Measurements from ENCODE around the gene ANGEL1. TPM values are rescaled to one million over a fixed set of nuclear protein-coding genes. Genes with fewer than 3 reads are reported as not detected.

ANGEL1 gene
- total RNA-seq, 2 donors from 2014 or later = 12.4 to 14.4 TPM

DNA sequence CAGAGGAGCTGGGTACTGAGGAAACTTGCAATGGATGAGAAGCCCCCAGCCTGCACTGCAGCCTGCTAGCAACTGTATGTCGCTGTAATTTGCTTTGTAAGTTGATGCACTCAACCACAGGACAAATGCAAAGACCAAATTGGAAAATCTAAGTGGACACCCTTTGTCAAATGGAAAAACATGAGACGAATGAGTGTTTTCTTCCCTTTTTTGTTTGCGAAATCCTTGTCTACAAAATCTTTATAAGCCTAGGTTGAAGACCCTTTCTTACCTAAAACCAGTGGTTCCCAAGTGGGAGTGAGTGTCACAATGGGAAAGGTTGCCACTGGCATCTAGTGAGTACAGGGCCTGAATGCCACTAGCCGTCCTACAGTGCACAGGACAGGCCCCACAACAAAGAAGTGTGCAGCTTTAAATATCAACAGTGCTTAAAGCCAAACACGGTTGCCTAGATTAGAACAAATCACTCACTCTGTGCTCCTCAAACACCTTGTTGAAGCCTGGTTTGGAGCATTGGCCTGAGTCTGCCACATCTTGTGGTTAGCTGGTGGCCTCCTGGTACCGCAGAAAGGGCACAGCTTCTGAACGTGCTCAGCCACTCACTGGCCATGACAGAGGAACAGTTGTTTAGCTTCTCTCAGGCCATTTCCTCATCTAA lies 59.0 kb downstream of the ANGEL1 start:
- intact Hi-C loops (cut with DNase I) = no loop called here
- no peak for DNase-seq (ENCODE audit: low spot score)

DNA sequence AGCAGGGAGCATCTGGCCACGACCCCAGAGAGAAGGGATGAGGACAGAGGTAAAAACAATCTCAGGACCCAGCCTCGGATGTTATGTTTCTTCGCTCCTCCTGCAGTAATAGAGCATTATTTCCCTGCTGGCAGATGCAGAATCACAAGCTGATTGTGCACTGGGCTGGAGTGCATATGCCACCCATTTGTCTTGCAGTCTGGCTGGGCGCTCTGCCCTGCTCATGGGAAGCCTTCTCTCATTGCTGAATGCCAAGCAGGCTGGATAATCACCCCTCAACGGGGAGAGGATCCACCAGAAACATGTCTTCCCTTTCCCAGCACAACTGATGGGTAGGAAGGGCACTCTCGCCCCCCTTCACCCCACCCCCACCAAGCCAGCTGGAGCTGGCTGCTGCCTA lies 59.9 kb downstream of the ANGEL1 start:
- no peak for DNase-seq (ENCODE audit: low spot score)
- intact Hi-C loops (cut with DNase I) = no loop called here

DNA sequence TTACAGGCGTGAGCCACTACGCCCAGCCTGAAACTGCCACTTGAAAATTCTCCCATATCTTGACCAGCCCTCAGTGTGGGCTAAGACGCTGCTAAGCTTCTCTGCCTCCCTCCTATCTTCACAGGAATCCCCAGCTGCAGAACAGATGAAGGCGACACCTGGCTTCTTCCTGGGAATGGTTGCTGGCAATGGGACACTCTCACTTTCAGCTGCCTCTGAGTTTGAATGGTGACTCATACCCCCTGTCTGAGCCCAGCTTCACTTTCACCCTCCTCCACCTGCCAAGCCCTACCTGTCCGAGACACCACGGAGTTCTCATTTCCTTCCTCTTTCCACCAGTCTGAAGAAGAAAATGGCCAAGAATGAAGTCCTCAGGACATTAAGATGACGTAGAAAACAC lies 69.7 kb downstream of the ANGEL1 start:
- DNase-seq (ENCODE audit: low spot score) = no peak
- intact Hi-C loops (cut with DNase I) = no loop called here

DNA sequence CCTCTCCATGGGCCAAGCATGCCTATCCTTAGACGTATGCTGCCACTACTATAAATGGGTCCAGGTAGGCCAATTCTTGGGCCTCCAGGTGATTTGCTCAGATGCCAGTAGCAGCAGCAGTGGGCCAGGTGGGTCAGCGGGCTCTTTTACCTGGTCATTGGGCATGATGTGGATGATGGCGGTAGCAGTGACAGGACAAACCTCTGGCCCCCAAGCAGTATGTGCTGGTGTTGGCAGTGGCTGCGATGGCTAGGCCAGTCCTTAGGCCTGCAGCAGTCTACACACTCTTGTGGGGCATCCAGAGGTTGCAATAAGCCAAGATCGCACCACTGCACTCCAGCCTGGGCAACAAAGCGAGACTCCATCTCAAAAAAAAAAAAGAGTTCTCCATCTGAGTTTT lies 70.5 kb downstream of the ANGEL1 start:
- DNase-seq (ENCODE audit: low spot score) = no peak

DNA sequence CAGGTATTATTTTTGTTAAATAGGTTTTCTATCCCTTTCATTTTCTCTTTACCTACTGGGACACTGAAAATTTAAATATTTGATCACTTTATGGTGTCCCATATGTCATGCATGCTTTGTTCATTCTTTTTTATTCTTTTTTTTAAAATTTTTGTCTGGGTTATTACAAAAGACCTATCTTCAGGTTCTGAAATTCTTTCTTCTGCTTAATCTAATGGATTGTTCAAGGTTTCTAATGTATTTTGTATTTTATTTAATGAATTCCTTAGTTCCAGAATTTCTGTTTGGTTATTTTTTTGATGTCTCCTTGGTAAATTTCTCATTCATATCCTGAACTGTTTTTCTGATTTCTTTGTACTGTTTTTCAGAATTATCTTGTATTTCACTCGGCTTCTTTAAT lies 71.6 kb downstream of the ANGEL1 start:
- intact Hi-C loops (cut with DNase I) = no loop called here
- DNase-seq (ENCODE audit: low spot score) = no peak

More for the DNA sequence above, 70.5 kb downstream of the ANGEL1 start:
- intact Hi-C loops (cut with DNase I) = no loop called here

Other genes starting within 250 kb of the ANGEL1 start
- 10 to 100 TPM; 14.9 to 16.1 TPM for gene VASH1, start 51.4 kb downstream of the ANGEL1 start, total RNA-seq
- not detected for gene LRRC74A, start 13.5 kb upstream of the ANGEL1 start, total RNA-seq
- 10 to 100 TPM; 35.7 to 43.3 TPM for gene IRF2BPL, start 215.8 kb upstream of the ANGEL1 start, total RNA-seq

Measured in posterior vena cava (tissue), 2 donors.